Epithelial cell of proximal tubule (primary cell): ENCODE results near the gene NTM. TPM values are rescaled to one million over a fixed set of nuclear protein-coding genes. Genes with fewer than 3 reads are reported as not detected.
A peak's percentile ranks its signal among the peaks of the same experiment; 100 is the strongest.

ENCODE experiments used
- DNase-seq: peaks from one replicate; pipeline ENCODE4 v3.0.0-alpha.2; 2011; ENCODE audit warnings: low read depth
- H3K4me3 ChIP-seq: 2 replicates; pipeline ENCODE4 v1.5.1; 2011; ENCODE audit warnings: low read depth, mild to moderate bottlenecking, low read length
- CTCF ChIP-seq: conservative IDR thresholded peaks from 2 replicates; pipeline ENCODE4 v1.5.1; 2012; ENCODE audit warnings: low read depth, mild to moderate bottlenecking, low read length
- total RNA-seq: library from RNA; depleted of rRNA; stranded (reverse); fragments of >200 nt; gene quantifications from 2 replicates; pipeline ENCODE4 v1.2.3, GENCODE V29; 2015

The NTM gene
- total RNA-seq, 1 donor from 2014 or later, result 5.3 TPM

- DNase-seq, result no peak
- TF ChIP-seq CTCF, result no peak
- H3K4me3 ChIP-seq, result no peak overlapping the region
Measured at GRCh38 chr11:131689049-131689925, 318.9 kb downstream of the NTM start.

GRCh38 chr11:131690362-131690761, 319.9 kb downstream of the NTM start:
- no peak for DNase-seq
- H3K4me3 ChIP-seq, result no peak overlapping the region
- TF ChIP-seq CTCF, result no peak

- no peak for DNase-seq
- no peak for TF ChIP-seq CTCF
- no peak overlapping the region for H3K4me3 ChIP-seq
Measured at GRCh38 chr11:131690776-131691175, 320.4 kb downstream of the NTM start.

- H3K4me3 ChIP-seq, result no peak overlapping the region
- DNase-seq, result no peak
- TF ChIP-seq CTCF, result peak; percentile 68
Measured at GRCh38 chr11:131691181-131692041, 321.0 kb downstream of the NTM start.

- no peak for DNase-seq
- TF ChIP-seq CTCF, result no peak
- H3K4me3 ChIP-seq, result no peak overlapping the region
Measured at GRCh38 chr11:131692151-131692550, 321.7 kb downstream of the NTM start.

GRCh38 chr11:131692961-131693360, 322.5 kb downstream of the NTM start:
- DNase-seq, result no peak
- H3K4me3 ChIP-seq, result no peak overlapping the region
- no peak for TF ChIP-seq CTCF
